Measurements from ENCODE around the gene IL1RAPL1.

The IL1RAPL1 gene

DNA sequence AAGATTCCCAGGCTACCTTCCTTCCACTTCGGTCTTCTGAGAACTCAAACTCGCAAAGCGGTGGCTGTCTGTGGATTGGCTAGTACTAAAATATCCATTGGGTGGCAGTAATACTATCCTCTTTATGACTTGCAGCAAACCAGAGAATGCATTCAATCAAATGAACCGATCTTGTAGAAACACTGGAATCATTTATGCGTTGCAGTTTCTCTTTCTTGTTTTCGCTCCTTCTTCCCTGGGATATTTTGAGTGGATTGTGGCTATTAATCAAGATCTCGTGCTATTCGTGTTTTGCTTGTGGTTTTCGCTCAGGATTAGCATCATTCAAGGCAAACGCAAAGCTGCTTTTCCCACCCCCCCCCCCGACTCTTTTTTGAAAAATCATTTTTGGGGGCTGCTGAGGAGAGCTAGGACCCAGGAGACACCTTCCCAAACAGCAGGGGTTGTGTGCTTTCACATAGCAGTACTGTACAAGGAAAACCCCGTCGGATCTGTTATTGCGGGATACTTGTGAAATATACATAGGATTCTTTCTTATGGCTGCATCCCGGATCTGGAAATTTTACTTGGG is at the start of gene IL1RAPL1:
Gene IL1RAPL1, plus strand, starts transcription at position 466 of the 571 bp plus-strand sequence.
- peak; percentile 65 to 81 for DNase-seq (ENCODE audit: low read depth in 2 of 2)
- TF ChIP-seq, protein P1, sequence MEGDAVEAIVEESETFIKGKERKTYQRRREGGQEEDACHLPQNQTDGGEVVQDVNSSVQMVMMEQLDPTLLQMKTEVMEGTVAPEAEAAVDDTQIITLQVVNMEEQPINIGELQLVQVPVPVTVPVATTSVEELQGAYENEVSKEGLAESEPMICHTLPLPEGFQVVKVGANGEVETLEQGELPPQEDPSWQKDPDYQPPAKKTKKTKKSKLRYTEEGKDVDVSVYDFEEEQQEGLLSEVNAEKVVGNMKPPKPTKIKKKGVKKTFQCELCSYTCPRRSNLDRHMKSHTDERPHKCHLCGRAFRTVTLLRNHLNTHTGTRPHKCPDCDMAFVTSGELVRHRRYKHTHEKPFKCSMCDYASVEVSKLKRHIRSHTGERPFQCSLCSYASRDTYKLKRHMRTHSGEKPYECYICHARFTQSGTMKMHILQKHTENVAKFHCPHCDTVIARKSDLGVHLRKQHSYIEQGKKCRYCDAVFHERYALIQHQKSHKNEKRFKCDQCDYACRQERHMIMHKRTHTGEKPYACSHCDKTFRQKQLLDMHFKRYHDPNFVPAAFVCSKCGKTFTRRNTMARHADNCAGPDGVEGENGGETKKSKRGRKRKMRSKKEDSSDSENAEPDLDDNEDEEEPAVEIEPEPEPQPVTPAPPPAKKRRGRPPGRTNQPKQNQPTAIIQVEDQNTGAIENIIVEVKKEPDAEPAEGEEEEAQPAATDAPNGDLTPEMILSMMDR (IDR thresholded peaks at IDR 0.05; ENCODE audit: low read depth, low read length) = peak; percentile 16
- H3K4me3 ChIP-seq (replicated peaks in 1 of 2; ENCODE audit: low read depth in 2 of 2, low read length in 2 of 2) = peak within 1 kb of the TSS; percentile 46 to 49

DNA sequence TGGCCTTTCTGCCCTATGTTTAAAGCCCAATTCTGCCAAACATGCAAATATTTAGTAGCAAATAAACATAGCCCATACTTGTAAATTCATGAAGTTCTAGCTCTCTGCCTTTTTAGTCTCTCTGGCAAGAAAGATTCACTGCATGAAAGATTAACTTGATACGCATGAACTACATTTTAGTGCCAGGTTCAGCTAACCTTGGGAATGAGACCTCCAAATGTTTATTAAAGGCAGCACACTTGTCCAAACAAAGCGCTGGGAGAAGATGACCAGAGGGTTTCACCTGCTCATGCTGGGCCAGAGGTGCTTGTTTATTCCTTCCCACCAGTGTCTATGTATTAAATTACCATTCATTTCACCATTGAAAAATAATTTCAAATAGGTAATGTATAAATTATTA is 44.5 kb upstream of the IL1RAPL1 start:
- DNase-seq (ENCODE audit: low read depth in 2 of 2) = no peak
- no peak overlapping the region for H3K4me3 ChIP-seq (replicated peaks in 1 of 2; ENCODE audit: low read depth in 2 of 2, low read length in 2 of 2)
- TF ChIP-seq, protein P1 (IDR thresholded peaks at IDR 0.05; ENCODE audit: low read depth, low read length) = no peak

DNA sequence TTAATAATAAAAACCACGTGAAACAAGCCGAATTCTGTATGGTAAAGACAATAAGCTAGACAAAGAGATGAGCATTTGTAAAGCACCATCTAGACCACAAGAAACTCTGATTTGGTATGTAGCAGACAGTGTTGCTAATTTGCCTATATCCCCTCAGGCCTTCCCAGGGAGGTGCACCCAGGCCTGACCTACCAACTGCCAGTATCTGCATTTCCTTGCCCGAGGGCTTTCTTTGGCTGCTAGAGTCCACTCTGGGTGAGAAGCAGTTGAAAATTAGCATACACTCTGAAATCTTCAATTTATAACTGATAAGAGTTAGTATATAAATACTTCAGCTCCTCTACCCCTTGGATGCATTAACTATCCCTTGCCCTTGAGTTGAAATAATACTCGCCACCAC is 37.4 kb upstream of the IL1RAPL1 start:
- TF ChIP-seq, protein P1 (IDR thresholded peaks at IDR 0.05; ENCODE audit: low read depth, low read length) = no peak
- DNase-seq (ENCODE audit: low read depth in 2 of 2) = no peak
- H3K4me3 ChIP-seq (replicated peaks in 1 of 2; ENCODE audit: low read depth in 2 of 2, low read length in 2 of 2) = no peak overlapping the region

DNA sequence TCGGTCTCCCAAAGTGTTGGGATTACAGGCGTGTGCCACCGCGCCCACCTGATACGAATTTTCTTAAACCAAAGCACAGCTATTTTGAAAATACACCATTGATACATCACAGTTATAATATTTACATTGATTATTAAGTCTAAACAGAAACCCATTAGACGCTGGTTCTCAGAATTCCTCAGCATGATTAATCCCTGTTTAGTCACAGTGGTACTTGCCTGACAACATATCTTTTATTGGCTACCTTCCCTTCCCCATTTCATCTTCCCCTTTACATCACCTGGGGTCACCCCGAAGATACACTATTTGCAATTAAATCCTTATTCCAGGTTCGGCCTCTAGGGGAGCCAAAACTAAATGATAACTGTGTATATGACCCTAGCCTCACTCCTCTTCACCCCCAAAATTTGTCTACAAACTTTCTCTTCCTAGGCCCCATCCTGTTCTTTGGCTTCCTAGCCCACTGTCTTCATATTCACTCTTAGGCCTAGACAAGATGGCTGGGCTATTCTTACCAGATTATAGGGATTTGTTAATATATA is 36.8 kb upstream of the IL1RAPL1 start:
- no peak for DNase-seq (ENCODE audit: low read depth in 2 of 2)

DNA sequence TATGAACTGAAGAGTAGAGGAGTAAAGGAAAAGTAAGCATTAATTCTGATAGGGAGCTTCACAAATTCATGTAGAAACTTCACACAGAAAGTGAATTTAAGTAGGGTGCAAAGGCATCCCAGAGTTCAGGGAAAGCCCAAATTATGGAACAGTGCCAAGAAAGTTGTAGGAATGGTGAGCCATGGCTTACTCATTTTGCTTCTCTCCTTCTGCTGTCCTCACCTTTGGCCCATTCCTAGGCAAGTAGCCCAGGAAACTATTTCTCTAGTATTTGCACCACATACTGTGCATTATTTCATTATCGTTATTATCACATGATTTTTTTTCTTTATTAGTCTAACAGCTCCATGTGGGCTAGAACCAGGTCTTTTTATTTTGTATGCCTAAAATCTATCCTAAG is 34.9 kb upstream of the IL1RAPL1 start:
- no peak overlapping the region for H3K4me3 ChIP-seq (replicated peaks in 1 of 2; ENCODE audit: low read depth in 2 of 2, low read length in 2 of 2)
- peak; percentile 25 to 30 for DNase-seq (ENCODE audit: low read depth in 2 of 2)
- TF ChIP-seq, protein P1 (IDR thresholded peaks at IDR 0.05; ENCODE audit: low read depth, low read length) = no peak

More for the DNA sequence above, 36.8 kb upstream of the IL1RAPL1 start:
- H3K4me3 ChIP-seq (replicated peaks in 1 of 2; ENCODE audit: low read depth in 2 of 2, low read length in 2 of 2) = no peak overlapping the region
- TF ChIP-seq, protein P1 (IDR thresholded peaks at IDR 0.05; ENCODE audit: low read depth, low read length) = no peak

DNA sequence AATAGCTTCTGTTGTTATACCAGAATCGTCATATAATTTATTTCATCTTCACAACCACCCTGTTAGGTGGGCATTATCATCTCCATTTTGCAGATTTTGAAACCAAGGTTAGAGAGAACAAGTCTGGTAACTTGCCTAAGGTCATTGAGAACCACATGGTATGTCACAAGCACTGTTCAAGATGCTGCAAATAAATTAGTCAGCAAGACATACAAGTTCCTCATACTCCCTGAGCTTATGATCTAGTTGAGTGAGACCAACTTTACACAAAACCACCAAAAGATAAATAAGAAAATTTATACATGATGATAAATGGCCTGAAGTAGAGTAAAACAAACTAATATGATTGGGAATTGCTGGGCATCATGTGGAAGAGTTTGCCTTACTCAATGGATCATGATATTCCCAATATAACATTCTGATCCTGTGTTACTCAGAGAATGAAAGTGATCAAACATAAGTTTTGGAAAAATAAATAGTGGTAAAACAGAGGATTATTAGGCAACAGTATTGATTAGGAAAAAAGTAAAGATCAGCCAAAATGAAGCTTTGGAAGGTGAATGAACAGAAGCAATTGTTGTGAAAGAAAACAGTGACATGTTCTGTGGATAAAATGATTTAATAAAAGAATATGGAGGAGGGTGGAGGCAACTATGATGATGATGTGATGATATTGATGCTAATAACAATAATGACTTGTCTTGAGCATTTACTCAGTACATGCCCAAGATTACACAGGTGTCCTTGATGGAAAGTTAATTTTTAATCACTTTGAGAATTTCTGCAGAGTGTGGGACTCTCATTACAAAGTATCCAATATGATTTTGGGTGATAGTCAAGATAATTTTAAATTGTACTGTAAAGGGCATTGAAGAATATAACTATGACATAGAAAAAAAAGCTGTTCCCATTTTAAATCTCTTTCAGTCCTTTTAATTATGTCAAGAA is 34.1 kb upstream of the IL1RAPL1 start:
- H3K4me3 ChIP-seq (replicated peaks in 1 of 2; ENCODE audit: low read depth in 2 of 2, low read length in 2 of 2) = no peak overlapping the region
- peak in 1 of 2 donors; percentile 2 for DNase-seq (ENCODE audit: low read depth in 2 of 2)
- TF ChIP-seq, protein P1 (IDR thresholded peaks at IDR 0.05; ENCODE audit: low read depth, low read length) = no peak
